MV-4-11 (cell line): ENCODE results near the gene IGFL1.
"Not testable (repeated sequence)": the region's sequence is repeated elsewhere in the genome, so short reads cannot be mapped to it uniquely, and the experiment has no call there.

Source experiments
- DNase-seq: peaks from one replicate; lab custom pipeline; 2025; lab: John Stamatoyannopoulos, UW

IGFL1 gene

GRCh38 chr19:46202426-46202825, 27.1 kb upstream of the IGFL1 start:
- DNase-seq: no peak

- peak; percentile 57 for DNase-seq
Observed at GRCh38 chr19:46202872-46203860, 26.4 kb upstream of the IGFL1 start.

- no peak for DNase-seq
Observed at GRCh38 chr19:46204008-46204407, 25.5 kb upstream of the IGFL1 start.

GRCh38 chr19:46205183-46205984, 24.2 kb upstream of the IGFL1 start:
- no peak for DNase-seq

GRCh38 chr19:46206176-46206575, 23.4 kb upstream of the IGFL1 start:
- no peak for DNase-seq

- no peak for DNase-seq
Observed at GRCh38 chr19:46206682-46207081, 22.9 kb upstream of the IGFL1 start.

- not testable (repeated sequence) for DNase-seq
Observed at GRCh38 chr19:46207858-46208257, 21.7 kb upstream of the IGFL1 start.

- no peak for DNase-seq
Observed at GRCh38 chr19:46209051-46209450, 20.5 kb upstream of the IGFL1 start.

- DNase-seq: no peak
Observed at GRCh38 chr19:46209472-46209871, 20.1 kb upstream of the IGFL1 start.

- no peak for DNase-seq
Observed at GRCh38 chr19:46210669-46211068, 18.9 kb upstream of the IGFL1 start.

- no peak for DNase-seq
Observed at GRCh38 chr19:46211201-46211881, 18.2 kb upstream of the IGFL1 start.

GRCh38 chr19:46212592-46212991, 16.9 kb upstream of the IGFL1 start:
- not testable (repeated sequence) for DNase-seq

GRCh38 chr19:46213156-46213555, 16.4 kb upstream of the IGFL1 start:
- no peak for DNase-seq

GRCh38 chr19:46213806-46214205, 15.7 kb upstream of the IGFL1 start:
- no peak for DNase-seq

- no peak for DNase-seq
Observed at GRCh38 chr19:46216612-46217011, 12.9 kb upstream of the IGFL1 start.

GRCh38 chr19:46217476-46217875, 12.1 kb upstream of the IGFL1 start:
- DNase-seq: no peak

GRCh38 chr19:46218160-46218559, 11.4 kb upstream of the IGFL1 start:
- DNase-seq: peak; percentile 18

GRCh38 chr19:46220038-46220615, 9.4 kb upstream of the IGFL1 start:
- DNase-seq: no peak

- no peak for DNase-seq
Observed at GRCh38 chr19:46221152-46221551, 8.4 kb upstream of the IGFL1 start.

GRCh38 chr19:46221981-46222610, 7.4 kb upstream of the IGFL1 start:
- DNase-seq: no peak

- not testable (repeated sequence) for DNase-seq
Observed at GRCh38 chr19:46223787-46224186, 5.8 kb upstream of the IGFL1 start.
